HG02678 (cell line): ENCODE measurements around the gene FHL1.

Experiments
- ATAC-seq: cut with Tn5 transposase; IDR thresholded peaks from one replicate; pipeline ENCODE4 v1.9.1; 2021; ENCODE audit warnings: mild to moderate bottlenecking, moderate library complexity; ENCODE audit not compliant: unreplicated experiment

Gene FHL1

GRCh38 chrX:136250191-136251040, 103.1 kb downstream of the FHL1 start:
- ATAC-seq: peak; percentile 37

DNA sequence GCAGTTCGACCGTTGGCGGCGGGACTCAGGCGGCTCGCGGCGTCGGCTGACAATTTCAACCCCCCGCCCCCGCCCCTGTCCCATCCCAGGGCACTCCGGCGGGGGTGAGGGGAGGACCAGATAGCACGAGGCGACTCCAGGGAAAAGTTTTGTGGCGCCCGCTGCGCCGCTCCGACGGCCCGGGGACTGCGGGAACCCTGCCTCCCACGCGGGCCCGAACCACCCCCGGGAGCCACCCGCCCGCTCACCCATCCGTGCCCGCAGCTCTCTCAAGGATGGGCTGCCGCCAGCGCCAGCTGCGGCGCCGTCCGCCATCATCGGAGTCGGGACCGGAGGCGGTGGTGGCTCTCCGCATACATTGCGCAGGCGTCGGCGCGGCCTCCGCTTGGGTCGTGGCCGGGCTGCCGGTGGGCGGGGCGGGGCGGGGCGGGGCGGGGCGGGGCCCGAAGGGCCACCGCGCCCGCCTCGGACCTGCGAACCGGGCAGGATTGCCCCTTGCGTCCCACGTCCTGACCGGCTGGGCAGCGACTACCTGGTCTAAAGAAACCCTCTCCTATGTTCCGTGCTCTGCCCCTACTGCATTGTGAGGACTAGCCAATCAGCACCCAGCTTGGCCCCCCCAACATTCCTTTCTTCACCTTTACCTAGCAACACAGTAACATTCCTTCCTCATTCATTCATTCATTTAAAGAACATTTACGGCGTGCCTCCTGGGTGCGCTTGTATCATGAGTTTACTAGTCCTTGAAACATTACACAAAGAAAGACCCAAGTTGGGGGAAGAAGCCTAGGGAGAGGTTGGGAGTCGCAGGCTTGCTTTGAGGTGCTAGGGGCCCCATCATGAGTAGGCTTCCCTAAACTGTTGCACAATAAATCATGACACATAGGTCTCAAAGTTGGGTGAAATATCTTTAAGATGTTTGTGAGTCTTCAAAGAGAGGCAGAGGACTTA, 104.0 kb downstream of the FHL1 start, which contains the start of gene MAP7D3:
MAP7D3 (minus strand) TSS at position 360 of the 951 bp plus-strand sequence; CDS start at position 318, 42 bp downstream.
- ATAC-seq: peak; percentile 90

- no peak for ATAC-seq
Observed at GRCh38 chrX:136255541-136255940, 108.2 kb downstream of the FHL1 start.

- no peak for ATAC-seq
Observed at GRCh38 chrX:136256026-136256425, 108.7 kb downstream of the FHL1 start.

- ATAC-seq: no peak
Observed at GRCh38 chrX:136258951-136259350, 111.6 kb downstream of the FHL1 start.

DNA sequence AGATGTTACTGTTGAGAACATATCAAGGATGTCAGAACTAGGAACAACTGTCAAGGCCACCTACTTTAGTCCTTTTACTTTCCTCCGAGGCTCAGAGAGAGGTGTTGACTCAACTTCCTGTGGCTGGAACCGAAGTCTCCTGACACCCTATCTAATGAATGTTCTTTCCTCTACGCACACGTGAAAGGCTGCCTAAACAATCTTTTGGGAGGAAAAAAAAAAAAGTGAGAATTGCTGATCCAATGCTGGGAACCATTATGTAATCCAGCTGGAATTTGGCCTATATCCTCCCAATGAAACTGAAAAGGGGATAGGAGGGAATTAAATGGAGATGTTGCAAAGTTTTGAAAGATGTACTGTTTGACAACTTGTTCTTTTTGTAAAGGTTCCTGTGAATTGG, 112.2 kb downstream of the FHL1 start:
- ATAC-seq: no peak

GRCh38 chrX:136260776-136261175, 113.4 kb downstream of the FHL1 start:
- no peak for ATAC-seq
